Vagina (tissue), 2 donors: ENCODE data around the gene TECR.

Experiments
- POLR2A ChIP-seq, 2 donors: fragments of 450-650 bp; IDR thresholded peaks; one replicate each; pipeline ENCODE4 v1.6.1; 2017; ENCODE audit warnings: antibody characterized with exemption in 2 of 2, mild to moderate bottlenecking in 2 of 2, moderate library complexity in 2 of 2
- TF ChIP-seq, protein P1 (sequence below), 3 experiments: fragments of 450-650 bp in 2 of 3; fragments of 200-600 bp in 1 of 3; sonication (generic) in 1 of 3; IDR thresholded peaks; one replicate each; pipeline ENCODE4 v1.5.1; 2017 to 2019; ENCODE audit warnings: antibody characterized with exemption in 3 of 3, mild to moderate bottlenecking in 2 of 3, moderate library complexity in 2 of 3

DNA sequence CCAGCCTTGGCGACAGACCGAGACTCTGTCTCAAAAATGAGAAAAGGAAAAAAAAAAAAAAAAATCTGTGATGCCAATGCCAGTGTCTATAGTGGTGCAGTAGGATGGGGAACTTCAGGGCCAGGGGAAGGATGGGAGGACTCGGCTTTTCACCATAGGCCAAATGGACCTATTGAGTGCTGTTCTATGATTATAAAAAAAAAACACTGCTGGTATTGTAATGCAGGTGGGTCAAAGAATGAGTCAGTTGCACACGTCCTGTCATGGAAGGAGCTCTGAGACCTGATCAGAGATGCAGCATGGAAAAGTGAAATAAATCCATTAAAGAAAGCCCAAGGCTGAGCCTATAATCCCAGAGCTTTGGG, 18.2 kb upstream of the TECR start:
- no peak for TF ChIP-seq POLR2A (IDR thresholded peaks at IDR 0.05)
- TF ChIP-seq, protein P1, sequence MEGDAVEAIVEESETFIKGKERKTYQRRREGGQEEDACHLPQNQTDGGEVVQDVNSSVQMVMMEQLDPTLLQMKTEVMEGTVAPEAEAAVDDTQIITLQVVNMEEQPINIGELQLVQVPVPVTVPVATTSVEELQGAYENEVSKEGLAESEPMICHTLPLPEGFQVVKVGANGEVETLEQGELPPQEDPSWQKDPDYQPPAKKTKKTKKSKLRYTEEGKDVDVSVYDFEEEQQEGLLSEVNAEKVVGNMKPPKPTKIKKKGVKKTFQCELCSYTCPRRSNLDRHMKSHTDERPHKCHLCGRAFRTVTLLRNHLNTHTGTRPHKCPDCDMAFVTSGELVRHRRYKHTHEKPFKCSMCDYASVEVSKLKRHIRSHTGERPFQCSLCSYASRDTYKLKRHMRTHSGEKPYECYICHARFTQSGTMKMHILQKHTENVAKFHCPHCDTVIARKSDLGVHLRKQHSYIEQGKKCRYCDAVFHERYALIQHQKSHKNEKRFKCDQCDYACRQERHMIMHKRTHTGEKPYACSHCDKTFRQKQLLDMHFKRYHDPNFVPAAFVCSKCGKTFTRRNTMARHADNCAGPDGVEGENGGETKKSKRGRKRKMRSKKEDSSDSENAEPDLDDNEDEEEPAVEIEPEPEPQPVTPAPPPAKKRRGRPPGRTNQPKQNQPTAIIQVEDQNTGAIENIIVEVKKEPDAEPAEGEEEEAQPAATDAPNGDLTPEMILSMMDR (IDR thresholded peaks at IDR 0.05) = no peak
